ENCODE measurements around the gene TMF1. TPM values are rescaled to one million over a fixed set of nuclear protein-coding genes. Genes with fewer than 3 reads are reported as not detected.

The TMF1 gene
- total RNA-seq, 1 donor from 2014 or later = 37.7 TPM

GRCh38 chr3:69009559-69010410, 42.3 kb downstream of the TMF1 start:
- Mint-ChIP-seq H3K4me1 (ENCODE audit: low read depth) (peaks cover 67% of the 10 kb centered on the region), H3K36me3 (ENCODE audit: low read depth) (peaks cover 14% of the 10 kb centered on the region), H3K4me3 (ENCODE audit: unreplicated experiment) (peak overlapping the region; percentile 2), H3K27ac (ENCODE audit: unreplicated experiment) (peak overlapping the region; percentile 55), H3K27me3 (ENCODE audit: low read depth) (no peaks in the 10 kb centered on the region), H3K9me3 (ENCODE audit: low read depth) (no peaks in the 10 kb centered on the region)
- no peak for TF ChIP-seq CTCF (IDR thresholded peaks at IDR 0.05)
- no peak for DNase-seq (ENCODE audit: low spot score)

- H3K4me1 Mint-ChIP-seq (ENCODE audit: low read depth) = peaks cover 60% of the 10 kb centered on the region
- peaks cover 17% of the 10 kb centered on the region for H3K36me3 Mint-ChIP-seq (ENCODE audit: low read depth)
- DNase-seq (ENCODE audit: low spot score) = no peak
- H3K9me3 Mint-ChIP-seq (ENCODE audit: low read depth) = no peaks in the 10 kb centered on the region
- no peak overlapping the region for H3K4me3 Mint-ChIP-seq (ENCODE audit: unreplicated experiment)
- no peak for TF ChIP-seq CTCF (IDR thresholded peaks at IDR 0.05)
- no peak overlapping the region for H3K27ac Mint-ChIP-seq (ENCODE audit: unreplicated experiment)
- no peaks in the 10 kb centered on the region for H3K27me3 Mint-ChIP-seq (ENCODE audit: low read depth)
Measured at GRCh38 chr3:69008980-69009379, 43.2 kb downstream of the TMF1 start.

GRCh38 chr3:69005791-69006482, 46.2 kb downstream of the TMF1 start:
- Mint-ChIP-seq H3K36me3 (ENCODE audit: low read depth) (peaks cover 28% of the 10 kb centered on the region), H3K4me1 (ENCODE audit: low read depth) (peaks cover 41% of the 10 kb centered on the region), H3K9me3 (ENCODE audit: low read depth) (no peaks in the 10 kb centered on the region), H3K4me3 (ENCODE audit: unreplicated experiment) (no peak overlapping the region), H3K27me3 (ENCODE audit: low read depth) (no peaks in the 10 kb centered on the region), H3K27ac (ENCODE audit: unreplicated experiment) (no peak overlapping the region)
- TF ChIP-seq CTCF (IDR thresholded peaks at IDR 0.05) = no peak
- no peak for DNase-seq (ENCODE audit: low spot score)

- Mint-ChIP-seq H3K4me1 (ENCODE audit: low read depth) (peaks cover 36% of the 10 kb centered on the region), H3K27me3 (ENCODE audit: low read depth) (no peaks in the 10 kb centered on the region), H3K4me3 (ENCODE audit: unreplicated experiment) (no peak overlapping the region), H3K36me3 (ENCODE audit: low read depth) (peaks cover 28% of the 10 kb centered on the region), H3K9me3 (ENCODE audit: low read depth) (no peaks in the 10 kb centered on the region), H3K27ac (ENCODE audit: unreplicated experiment) (peak overlapping the region; percentile 18)
- DNase-seq (ENCODE audit: low spot score) = no peak
- no peak for TF ChIP-seq CTCF (IDR thresholded peaks at IDR 0.05)
Measured at GRCh38 chr3:69005071-69005790, 46.9 kb downstream of the TMF1 start.

- DNase-seq (ENCODE audit: low spot score) = no peak
- Mint-ChIP-seq H3K9me3 (ENCODE audit: low read depth) (no peaks in the 10 kb centered on the region), H3K36me3 (ENCODE audit: low read depth) (peaks cover 26% of the 10 kb centered on the region), H3K27me3 (ENCODE audit: low read depth) (no peaks in the 10 kb centered on the region), H3K4me1 (ENCODE audit: low read depth) (peaks cover 36% of the 10 kb centered on the region), H3K27ac (ENCODE audit: unreplicated experiment) (no peak overlapping the region), H3K4me3 (ENCODE audit: unreplicated experiment) (no peak overlapping the region)
- no peak for TF ChIP-seq CTCF (IDR thresholded peaks at IDR 0.05)
Measured at GRCh38 chr3:69004138-69004537, 48.0 kb downstream of the TMF1 start.

Data from chondrocyte (in vitro differentiated cells).